GM18498 (cell line): ENCODE results near the gene HOXB2.

Experiments used
- ATAC-seq: cut with Tn5 transposase; IDR thresholded peaks from one replicate; pipeline ENCODE4 v1.9.1; 2021; ENCODE audit warnings: mild to moderate bottlenecking, moderate library complexity; ENCODE audit not compliant: unreplicated experiment

Gene HOXB2

GRCh38 chr17:48579471-48579759 lies 34.5 kb upstream of the HOXB2 start:
- no peak for ATAC-seq

GRCh38 chr17:48578616-48579470 lies 33.9 kb upstream of the HOXB2 start:
- peak; percentile 37 for ATAC-seq

DNA sequence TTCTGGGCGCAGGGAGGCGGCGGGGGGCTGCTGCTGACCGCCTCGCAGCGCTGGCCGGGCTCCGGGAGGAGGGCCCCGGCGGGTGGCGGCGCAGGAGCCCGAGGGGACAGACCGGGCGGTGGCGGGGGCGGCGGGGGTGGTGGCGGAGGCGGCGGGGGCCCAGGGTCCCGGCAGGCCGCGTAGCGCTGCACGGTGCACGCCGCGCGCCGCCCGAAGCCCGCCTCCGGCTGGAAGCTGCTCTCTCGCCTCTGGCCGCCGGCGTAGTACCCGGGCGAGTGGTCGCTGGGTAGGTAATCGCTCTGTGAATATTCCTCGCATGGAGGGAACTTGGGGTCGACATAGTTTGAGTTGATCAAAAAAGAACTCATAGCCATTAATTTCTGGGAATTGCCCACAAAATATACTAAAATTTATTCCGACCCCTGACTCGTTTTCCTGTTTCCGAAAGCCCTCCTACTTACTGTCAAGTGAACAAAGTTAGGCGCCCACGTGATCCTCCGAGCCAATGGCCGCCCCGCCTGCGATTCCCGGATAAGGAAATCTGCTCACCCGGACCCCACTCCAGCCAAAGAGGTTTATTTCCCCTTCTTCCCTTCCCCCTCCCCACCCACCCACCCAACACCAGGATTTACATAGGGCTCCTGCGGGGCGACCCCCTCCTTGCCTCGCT lies 33.2 kb upstream of the HOXB2 start, which contains the start of gene HOXB4:
HOXB4 (minus strand) TSS at position 405 of the 670 bp plus-strand sequence; CDS start at position 374, 31 bp downstream.
- ATAC-seq: peak; percentile 57

DNA sequence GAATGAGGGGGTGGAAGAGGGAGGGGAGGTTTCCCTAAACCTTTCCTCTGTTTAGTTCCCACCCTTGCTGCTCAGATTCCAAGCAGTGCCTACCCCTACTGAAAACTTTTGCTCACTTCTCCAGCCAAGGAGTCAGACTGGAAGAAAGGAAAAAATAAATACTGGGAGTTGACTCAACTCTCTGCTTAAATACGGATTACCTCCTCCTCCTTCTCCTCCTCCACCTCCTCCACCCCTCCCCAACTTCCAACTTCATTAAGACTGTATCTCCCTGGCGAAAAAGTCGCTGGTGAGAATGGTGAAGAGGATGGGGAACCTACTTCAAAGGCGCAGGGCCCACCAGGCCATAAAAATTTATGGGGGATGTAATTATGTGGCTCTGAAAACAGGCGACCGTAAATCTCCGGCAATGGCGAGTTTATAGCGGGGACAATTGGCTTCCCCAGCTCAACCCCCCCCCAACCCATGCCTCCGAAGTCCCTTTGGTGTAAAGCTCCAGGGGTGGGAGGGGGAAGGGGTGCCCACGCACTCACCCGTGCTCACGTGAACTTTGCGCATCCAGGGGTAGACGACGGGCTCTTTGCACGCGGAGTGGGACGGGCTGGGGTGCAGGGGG lies 32.5 kb upstream of the HOXB2 start:
- no peak for ATAC-seq

GRCh38 chr17:48576479-48577309 lies 31.8 kb upstream of the HOXB2 start:
- ATAC-seq: no peak

GRCh38 chr17:48575673-48576478 lies 31.0 kb upstream of the HOXB2 start:
- ATAC-seq: no peak

DNA sequence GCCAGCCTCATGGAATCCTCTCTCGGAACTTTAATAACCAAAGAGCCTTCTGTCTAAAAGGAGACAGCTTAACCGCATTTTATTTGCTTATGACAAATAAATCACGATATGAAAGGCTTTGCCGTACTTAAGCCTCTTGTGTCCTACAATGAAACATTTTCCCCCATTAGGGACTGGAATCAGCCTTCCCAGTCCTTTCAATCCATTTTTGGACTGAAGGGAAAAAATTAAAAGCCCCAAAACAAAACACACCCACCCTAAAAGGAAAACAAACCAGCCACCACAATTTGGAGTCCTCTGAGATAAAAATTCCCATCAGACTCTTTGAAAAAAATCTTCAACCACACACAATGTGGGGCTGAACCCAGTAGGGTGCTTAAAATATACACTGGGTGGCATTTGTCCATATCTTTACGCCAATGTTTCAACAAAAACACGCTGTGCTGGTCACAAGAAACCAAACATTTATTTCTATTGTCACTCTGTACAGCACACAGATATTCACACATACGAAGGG lies 30.2 kb upstream of the HOXB2 start:
- no peak for ATAC-seq

DNA sequence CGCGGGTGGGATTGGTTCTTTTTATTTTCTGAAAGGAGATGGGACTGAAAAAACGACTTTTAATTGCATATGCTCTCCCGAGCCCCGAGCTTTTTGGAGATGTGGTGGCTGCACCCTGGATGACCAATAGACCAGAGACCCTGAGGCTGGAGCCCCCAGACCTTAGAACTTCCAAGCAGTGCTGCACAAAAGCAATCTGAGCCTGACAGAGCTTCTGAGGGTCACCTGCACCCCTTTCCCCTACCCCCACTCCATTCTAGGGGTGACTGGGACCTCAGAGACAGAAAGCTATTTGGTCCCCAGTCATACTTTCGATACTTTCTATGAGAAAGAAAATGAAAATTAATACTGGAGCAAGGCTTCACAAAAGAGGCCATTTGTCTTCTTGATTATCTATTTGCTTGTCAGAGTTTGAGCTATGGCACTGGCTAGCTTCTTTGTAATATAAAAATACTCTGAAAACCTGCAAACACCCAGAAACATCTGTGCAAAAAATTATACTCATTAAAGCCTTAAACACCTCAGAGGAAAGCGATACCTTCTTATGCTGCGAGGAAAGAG lies 29.7 kb upstream of the HOXB2 start:
- ATAC-seq: no peak

- ATAC-seq: no peak
These were observed 27.0 kb upstream of the HOXB2 start for GRCh38 chr17:48571826-48572417.

- no peak for ATAC-seq
These were observed 26.3 kb upstream of the HOXB2 start for GRCh38 chr17:48571024-48571818.

- ATAC-seq: no peak
These were observed 25.6 kb upstream of the HOXB2 start for GRCh38 chr17:48570325-48571023.

DNA sequence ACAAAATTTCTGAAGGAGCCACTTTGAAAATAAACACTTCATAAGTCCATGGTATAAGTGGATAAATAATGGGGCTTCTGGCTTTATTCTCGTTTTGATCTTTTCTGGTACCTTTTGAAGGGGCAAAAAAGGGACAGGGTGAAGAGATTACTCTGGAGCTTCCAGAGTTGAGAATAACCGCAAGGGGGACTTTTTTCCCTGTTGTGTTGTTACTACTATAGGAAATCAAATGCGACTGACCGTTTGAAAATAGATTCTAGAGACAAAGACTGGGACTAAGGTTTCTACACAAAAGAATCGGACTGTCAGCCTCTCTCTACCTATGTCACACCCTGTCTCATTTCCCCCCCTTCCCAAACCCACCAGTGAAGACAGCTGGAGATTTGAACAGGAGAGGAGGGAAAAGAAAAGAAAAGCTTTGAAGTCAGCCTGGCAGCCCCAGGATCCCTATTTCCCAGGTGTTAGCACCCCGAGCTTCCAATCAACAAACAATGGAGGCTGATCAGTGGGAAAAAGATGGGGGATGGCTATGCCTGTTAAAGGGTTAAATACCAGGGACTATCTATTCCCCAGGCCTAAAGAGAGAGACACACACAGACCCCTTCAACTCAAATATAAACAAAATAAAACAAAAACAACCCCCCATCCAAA lies 24.9 kb upstream of the HOXB2 start:
- no peak for ATAC-seq

DNA sequence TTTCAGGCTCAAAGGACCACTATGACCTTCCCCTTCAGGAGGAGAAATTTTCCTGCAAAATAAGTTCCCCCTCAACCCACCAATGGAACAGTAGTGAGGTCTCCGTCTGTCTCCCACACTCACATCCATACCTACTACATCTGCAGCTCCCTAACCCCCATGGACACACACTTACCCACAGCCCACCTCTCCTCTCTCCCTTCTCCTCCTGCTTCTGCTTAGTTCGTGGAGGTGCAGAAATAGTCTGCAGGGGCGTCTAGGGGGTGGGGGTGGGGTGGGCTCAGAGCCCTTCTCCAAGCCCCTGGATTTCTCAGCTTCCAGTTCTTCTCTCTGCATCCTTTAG lies 24.3 kb upstream of the HOXB2 start:
- no peak for ATAC-seq

DNA sequence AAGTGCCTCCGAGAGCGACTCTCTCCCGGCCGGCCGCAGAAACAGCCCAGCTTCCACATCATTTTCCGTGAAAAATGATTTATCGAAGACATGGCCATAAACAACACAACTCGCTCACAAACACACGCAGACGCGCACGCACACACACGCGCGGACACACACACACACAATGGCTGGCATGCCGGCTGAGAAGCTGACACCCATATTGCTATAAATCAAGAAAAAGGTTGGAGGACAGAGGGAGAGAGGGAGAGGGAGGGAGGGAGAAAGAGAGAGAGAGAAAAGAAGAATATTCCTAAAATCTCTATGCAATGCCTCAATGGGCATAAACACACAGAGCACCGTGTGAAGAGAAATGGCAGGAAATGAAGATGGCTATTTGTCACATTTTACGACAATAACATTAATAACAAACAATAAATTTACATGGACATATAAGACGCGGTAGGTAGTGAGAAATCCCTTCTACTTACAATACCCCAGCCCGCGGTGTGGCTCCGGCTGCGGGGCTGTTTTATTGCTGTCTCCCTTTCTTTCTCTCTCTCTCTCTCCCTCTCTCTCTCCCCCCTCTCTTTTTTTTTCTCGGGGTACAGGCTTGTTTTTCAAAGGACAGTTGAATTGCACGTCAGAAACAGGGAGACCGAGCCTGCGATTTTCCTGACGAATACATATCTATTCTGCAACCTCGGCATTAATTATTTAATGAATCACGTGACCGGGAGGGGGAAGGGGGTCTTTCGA lies 23.8 kb upstream of the HOXB2 start:
- ATAC-seq: no peak

GRCh38 chr17:48567646-48568354 lies 22.9 kb upstream of the HOXB2 start:
- ATAC-seq: no peak

GRCh38 chr17:48567209-48567608 lies 22.3 kb upstream of the HOXB2 start:
- ATAC-seq: no peak
